CD1c-positive myeloid dendritic cell (primary cell): ENCODE data around the gene ZNF618.

ENCODE experiments used
- DNase-seq: peaks from one replicate; pipeline ENCODE4 v3.0.0-alpha.2; 2016; ENCODE audit errors: extremely low spot score

ZNF618 gene, protein sequence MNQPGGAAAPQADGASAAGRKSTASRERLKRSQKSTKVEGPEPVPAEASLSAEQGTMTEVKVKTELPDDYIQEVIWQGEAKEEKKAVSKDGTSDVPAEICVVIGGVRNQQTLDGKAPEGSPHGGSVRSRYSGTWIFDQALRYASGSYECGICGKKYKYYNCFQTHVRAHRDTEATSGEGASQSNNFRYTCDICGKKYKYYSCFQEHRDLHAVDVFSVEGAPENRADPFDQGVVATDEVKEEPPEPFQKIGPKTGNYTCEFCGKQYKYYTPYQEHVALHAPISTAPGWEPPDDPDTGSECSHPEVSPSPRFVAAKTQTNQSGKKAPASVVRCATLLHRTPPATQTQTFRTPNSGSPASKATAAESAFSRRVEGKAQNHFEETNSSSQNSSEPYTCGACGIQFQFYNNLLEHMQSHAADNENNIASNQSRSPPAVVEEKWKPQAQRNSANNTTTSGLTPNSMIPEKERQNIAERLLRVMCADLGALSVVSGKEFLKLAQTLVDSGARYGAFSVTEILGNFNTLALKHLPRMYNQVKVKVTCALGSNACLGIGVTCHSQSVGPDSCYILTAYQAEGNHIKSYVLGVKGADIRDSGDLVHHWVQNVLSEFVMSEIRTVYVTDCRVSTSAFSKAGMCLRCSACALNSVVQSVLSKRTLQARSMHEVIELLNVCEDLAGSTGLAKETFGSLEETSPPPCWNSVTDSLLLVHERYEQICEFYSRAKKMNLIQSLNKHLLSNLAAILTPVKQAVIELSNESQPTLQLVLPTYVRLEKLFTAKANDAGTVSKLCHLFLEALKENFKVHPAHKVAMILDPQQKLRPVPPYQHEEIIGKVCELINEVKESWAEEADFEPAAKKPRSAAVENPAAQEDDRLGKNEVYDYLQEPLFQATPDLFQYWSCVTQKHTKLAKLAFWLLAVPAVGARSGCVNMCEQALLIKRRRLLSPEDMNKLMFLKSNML

DNA sequence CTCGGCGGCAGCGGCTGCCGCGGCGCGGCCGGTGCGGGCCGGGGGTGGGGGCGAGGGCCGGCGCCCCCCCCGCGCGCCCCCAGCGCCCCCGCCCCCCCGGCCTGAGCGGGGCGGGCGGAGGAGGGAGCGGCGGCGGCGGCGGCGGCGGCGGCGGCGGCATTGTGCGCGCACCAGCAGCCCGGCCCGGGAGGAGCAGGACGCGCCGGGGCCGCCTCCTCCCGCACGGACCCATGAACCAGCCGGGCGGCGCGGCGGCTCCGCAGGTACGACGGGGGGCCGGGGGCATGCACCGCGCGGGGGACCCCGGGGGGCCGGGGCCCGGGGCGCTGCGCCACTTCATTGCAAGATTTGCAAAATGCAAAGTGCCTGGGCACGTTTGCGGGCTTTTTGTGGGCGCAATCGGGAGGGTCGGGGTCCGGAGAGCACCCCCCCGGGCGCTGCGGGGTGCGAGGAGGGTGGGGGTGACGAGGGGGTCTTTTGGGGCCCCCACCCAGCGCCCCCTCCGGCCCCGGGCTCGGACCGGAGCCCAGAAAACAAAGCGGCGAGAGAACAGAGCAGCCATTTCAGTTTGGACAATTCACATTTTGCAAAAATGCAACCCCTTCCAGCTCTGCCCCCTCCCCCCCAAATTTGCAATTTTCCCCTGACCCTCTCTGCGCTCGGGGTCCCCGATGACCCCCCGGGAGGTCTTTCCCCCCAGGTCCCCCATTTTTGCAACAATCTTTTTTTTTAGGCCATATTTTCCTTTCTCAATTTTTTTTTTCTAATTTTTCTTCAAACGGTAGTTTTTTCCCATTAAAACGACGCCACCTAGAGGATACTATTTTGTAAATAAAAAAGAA, at the start of gene ZNF618:
TSS of gene ZNF618 (plus strand) at position 159 of the 842 bp plus-strand sequence. CDS start at position 231, 72 bp downstream.
- peak; percentile 52 for DNase-seq

DNA sequence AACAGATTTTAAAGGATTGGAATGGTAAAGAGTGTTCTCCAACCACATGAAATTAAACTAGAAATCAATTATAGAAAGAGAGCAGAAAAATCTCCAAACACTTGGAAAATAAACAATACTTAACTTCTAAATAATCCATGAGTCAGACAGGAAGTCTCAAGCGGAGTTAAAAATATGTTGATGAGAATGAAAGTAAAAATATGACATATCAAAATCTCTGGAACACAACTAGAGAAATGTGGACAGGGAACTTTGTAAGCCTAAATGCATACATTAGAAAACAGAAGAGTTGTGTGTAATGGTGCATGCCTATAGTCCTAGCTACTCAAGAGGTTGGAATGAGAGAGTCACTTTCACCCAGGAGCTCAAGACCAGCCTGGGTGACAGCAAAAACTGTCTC, 47.9 kb upstream of the ZNF618 start:
- no peak for DNase-seq

DNA sequence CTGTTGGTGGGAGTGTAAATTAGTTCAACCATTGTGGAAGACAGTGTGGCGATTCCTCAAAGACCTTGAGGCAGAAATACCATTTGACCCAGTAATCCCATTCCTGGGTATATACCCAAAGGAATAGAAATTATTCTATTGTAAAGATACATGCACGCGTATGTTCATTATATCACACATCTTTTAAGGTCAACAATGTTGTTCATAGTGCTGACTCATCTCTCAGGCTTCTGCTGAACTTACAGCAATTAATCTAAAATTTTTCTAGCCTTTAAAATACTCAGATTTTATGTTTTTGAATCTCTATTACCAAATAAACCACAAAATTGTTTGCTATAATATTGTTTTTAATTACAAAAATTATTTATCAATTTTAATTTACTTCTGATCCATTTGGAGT, 38.8 kb upstream of the ZNF618 start:
- no peak for DNase-seq

DNA sequence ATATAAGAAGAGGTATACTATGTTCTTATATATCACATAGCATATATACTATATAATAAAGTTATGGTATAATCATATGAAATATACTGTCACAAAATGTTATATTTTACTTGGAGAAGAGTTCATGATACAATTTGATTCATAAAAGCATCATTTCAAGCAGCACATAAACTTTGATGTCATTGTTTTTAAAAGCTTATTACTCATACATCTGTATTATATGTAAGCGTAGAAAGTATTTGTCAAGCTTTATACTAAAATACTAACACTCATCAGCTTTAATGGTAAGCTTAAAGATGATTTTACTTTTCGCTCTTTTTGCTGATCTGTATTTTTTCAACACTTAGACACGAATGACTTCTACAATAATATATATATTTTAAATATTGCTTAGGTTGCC, 34.0 kb upstream of the ZNF618 start:
- no peak for DNase-seq

DNA sequence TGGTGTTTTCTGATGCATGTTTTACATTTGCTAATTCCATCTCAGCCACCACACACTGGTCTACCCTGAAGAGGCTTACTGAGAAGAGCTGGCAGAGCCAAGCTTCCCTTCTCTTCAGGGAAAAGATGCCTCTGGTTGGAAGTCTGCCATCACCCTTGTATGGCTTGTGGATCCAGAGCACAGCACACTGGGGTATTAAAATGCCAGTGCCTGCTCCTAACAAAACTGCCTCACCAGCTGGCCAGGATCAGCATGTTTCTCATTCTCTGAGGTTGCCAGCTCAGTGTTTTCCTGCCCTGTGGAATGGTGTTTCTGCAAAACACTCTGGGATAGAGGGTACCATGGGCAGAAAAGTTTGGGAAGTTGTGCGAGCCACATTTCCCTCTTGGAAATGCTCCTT, 31.6 kb upstream of the ZNF618 start:
- no peak for DNase-seq

DNA sequence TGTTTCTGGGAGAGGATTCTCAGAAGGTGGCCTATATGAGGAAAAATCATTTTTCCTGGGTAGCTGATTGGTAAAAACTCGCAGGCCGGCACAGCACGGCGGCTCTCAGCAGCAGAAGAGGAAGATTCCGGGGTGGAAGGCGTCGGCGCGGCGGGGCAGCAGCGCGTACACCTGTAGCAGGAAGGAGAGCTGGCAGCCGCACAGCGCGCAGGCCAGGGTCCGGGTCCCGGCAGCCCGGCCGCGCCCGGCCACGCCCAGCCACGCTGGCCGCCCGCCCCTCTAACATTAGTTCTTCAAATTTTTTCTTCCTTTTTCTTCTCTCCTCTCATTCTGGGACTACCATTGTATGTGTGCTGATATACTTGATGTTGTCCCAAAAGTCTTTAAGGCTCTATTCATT, 24.8 kb upstream of the ZNF618 start:
- DNase-seq = no peak

DNA sequence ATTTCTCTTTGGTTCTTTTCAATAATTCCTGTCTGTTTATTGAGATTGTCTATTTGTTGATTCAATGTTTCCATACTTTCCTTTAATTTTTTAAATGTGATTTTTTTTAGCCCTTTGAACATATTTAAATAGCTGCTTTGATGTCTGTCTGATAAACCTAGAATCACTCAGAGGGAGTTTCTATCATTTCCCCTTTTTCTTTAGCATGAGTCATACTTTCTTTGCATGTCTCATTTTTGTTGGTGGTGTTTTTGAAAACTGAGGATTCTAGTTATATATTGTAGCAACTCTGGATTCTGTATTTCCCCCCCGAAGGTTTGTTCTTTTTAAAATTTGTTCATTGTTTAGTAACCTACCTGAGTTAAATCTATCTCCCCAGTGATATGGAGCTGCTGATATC, 24.2 kb upstream of the ZNF618 start:
- peak; percentile 67 for DNase-seq

DNA sequence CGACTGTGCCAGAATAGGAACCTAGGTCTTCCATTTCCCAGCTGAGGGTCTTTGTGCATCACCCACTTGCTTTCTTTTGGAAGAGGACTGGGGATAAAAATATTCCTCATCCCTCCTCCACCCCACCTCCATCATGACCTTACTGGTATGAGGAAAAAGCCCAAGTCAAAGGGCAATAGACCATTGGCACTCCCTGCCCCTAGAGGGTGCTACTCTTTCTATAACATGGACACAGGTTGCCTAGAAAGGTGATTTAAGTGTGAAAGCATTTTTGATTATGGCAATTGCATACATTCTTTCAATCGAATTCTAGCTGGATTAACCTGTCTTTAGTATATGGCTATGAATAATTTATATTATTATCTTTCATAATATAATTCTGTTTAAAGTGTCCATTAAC, 22.8 kb upstream of the ZNF618 start:
- peak; percentile 5 for DNase-seq

DNA sequence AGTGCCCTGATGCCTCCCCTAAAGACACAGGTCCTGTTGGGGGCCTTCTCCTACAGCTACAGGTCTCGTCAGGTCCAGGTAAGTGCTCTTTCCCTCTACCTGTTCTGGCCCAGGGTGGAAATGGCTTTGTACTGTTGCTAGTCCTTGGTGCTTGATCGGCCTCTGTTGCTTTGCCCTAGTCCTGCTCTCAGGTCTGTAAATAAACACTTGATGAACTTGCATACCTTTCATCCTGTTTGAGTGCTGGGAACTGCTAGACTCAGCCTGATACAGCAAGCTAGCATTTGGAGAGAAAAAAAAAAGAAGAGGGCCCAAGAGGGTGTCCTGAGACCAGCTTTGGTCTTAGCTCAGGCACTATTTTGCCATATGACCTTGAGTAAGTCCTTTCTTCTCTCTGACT, 21.8 kb upstream of the ZNF618 start:
- DNase-seq = no peak

DNA sequence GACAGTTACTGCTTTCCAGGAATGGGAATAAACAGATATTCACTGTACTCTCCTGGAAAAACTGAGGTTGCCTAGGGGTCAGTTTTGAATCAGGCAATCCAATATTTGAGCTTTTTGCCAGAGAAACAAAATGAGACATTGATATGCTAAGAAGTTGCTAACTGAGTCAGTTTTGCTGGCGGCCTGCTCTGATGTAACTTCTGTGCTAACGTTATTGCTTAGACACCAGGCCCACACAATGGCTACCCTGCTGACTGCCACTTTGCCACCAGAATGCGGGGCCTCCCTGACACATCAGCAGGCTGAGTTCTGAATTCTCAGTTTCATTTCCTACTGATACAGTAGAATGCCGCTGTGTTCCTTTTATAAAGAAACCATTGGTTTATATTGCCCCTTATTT, 18.2 kb upstream of the ZNF618 start:
- DNase-seq = peak; percentile 89

DNA sequence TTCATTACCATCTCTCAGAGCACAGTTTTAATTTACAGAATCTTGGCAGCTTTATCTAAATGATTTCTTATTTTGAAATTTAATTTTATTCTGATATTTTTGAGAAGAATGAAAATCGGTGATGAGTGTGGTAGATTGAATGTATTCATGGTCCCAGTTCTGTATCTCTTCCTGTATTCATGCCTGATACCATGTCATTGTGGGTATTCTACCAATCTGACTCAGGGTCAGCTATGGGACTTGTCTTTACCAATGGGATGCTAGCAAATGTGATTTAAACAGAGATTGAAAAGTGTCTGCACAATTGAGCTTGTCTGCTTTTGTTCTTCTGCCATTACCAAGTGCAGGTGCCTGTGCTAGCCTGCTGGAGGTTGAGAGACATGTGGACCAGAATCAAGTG, 17.8 kb upstream of the ZNF618 start:
- peak; percentile 54 for DNase-seq

DNA sequence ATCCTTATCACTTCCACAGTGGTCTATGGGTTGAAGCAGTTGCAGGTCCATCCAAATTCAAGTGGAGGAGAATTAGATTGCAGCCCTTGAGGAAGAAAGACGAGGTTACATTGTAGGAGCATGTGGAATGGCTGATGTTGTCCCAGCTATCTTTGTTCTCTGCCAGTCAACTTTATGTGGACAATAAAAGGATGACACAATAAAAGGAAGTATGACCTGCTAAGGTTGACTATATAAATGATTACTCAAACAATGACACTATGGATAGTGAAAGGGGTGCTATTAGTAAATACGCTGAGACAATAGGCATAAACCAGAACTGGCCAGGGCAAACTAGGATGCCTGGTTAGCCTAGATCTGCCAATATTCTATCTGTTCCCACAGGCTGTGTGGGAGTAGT, 12.8 kb upstream of the ZNF618 start:
- no peak for DNase-seq

DNA sequence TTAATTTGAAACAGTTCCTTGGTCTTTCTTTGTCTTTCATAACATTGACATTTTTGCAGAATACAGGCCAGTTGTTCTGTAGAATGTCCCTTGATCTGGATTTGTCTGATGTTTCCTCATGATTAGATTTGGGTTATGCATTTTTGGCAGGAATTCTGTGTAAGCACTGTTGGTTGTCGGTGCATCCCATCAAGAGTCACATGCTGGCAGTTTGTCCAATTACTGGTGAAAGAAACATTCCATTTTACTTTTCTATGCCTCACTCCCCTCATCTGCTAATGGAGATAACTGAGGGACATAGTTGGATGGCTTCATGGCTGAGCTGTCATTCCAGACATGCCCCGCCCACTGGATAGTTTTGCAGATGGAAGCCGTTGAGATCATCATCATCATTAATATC, 7.6 kb upstream of the ZNF618 start:
- DNase-seq = no peak

DNA sequence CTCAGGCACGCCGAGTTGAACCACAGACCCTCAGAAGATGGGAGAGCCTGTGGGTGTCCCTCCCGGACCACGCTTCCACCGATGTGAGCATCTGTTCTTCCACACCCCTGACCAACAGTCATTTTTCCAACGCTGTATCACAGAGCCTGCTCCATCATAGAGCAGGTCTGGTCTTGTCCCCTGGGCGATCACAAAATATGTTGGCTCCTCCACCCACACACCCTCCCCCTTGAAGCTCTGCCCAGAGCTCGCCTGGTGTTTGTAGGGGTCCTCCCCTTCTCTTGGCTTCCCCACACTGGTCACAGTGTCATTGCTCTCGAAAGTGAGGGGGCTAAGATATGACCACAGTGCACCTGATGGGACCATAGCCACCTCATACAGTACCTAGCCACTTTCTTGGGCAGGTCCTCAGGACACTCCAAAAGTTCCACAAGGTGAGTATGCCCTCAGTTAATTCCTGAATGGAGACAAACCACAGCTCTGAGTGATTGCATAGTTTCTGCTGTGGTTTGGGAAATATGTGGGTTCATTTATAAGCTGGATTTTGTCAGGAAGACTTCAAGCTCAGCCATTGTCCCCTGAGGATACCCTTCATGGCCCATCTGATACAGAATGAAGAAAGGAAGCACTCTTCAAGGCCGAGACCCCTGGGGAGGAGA, 3.5 kb upstream of the ZNF618 start:
- no peak for DNase-seq

DNA sequence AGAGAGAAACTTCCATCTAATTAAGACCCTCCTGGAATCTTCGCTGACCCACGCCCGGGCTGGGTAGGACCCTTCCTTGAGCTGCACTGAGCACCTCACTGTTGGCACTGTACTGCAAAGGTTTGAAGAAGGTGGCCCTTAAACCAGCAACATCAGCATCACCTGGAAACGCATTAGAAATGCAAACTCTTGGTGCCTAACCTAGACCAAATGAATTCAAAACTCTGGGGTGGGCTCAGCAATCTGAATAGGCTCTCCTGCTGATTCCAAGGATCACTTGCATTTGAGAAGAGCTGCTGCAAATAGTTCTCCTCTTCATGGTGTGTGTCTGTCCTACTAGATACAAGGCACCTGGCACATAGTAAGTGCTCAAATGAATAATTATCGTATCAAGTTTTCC, 2.7 kb upstream of the ZNF618 start:
- no peak for DNase-seq

DNA sequence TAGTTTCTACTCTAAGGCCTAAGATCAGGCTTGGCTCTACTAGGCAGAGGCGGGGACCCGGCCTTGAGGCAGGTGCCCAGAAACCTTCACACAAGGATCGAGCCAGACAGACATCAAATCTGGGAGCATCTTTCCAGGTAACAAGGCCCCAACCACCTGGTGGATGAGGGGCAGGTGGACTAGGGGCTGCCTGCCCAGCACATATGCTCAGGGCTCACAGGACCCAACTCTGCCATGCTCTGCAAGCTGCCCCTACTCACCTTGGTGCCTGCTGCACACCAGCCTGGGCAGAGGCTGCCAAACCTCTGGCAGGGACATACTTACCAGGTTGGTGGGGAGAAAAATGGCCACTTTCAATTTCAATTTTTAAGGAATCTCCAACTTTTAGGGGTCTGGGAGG, 2.2 kb upstream of the ZNF618 start:
- no peak for DNase-seq

DNA sequence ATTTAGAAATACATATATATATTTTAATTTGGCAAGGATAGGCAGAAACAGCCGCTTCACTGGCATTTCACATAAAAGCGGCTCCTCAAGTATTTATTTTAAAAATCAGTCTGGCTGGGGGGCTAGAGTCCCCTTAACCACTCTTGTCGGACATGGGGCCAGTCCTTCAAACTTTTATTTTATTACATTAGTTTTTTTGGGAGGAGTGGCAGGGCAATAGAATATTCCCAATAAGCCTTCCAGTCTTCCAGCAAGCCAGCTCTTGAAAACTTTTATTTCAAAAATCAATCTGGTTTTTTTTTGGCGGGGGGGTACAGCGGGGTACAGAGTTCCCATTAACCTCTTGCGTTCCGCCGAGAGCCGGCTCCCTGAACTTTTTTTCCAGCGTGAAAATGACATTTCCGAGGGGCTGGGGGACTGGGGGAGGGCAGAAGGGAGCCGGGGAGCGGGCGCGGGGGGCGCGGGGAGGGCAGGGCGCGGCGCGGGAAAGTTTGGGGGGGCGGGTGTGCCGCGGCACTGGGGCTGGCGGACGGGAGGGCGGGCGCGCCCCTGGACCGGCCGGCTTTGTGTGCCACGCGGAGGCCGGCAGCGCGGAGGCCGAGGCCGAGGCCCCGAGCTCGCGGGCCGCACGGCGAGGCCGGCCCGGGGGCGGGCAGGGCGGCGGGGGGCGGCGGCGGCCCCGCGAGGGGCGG, 504 bp upstream of the ZNF618 start:
- DNase-seq = no peak

DNA sequence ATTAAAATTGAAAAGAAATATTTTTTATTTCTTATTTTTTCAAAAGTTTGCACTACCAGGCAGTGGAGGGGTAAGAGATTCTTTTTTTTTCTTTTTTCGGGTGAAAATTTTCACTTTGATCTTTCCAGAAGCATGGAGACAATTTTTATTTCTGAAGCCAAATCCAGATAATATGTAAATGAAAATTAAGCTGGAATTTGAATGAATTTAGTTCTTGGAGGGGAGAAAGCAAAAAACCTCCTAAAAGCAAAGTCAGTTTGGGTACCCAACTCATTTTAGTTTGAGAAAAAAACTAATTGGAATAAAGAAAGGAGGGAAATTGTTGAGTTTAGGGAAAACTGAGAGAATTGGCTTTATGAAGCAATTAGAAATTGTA, 872 bp downstream of the ZNF618 start:
- no peak for DNase-seq

DNA sequence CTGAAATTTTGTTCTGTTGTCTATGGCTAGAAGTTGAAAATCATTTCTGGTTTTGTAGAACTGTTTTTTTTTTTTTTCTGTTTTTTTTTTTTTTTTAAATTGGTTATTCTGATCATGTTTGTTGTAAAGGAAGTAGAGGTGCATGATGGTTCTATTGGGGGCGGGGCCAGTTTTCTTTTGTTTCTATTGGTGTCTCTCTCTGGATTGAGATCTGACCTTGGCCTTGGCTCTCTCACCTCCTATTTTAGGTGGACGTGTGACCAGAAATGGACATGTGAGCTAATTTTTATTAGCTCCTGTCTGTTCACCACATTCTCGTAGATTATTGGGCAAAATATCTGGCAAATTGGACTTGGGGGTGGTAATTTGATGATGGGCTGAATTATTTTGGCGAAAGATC, 3.2 kb downstream of the ZNF618 start:
- no peak for DNase-seq

DNA sequence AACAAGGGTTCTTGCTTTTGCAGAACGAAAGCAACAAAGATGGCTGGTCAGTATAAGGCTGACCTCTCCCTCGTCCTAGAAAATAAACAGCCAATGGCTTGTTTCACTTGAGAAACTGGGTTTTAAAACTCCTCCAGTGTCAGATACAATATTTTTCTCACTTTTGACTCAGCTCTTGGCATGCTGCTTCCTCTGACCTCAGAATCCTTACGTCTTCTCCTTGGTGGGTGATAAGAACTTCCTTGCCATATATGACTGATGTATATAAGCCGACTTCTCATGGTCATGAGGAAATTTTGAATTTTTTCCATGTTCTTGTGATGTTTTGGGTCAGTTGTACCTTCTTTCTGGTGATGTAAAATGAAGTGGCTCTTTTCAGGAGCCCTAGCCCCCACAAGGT, 3.8 kb downstream of the ZNF618 start:
- no peak for DNase-seq

DNA sequence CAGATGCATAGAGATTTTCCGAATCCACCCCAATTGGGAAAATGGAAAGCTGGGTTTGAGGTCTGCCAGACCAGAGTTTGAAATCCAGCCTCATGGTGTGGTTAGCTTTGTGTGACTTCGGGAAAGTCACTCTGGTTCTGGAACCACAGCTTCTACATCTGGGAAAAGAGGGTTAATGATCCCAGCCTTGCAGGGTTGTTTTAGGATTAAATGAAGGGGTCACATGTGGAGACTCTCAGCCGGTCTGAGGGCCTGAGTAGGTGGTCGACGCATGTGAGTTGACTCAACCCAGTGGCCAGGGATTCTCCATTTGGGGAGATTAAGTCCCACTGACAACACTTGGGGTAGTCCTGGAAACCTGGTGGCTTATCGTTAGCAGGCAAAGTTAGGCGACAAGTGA, 6.1 kb downstream of the ZNF618 start:
- no peak for DNase-seq
